MCF 10A (cell line): Measurements from ENCODE around the gene PACSIN2. TPM values are rescaled to one million over a fixed set of nuclear protein-coding genes. Genes with fewer than 3 reads are reported as not detected.

ENCODE experiments used
- BruUV-seq: library from RNA; stranded (reverse); fragments of 400-500 nt; replicated peaks from 2 replicates; lab custom pipeline; 2021; lab: Mats Ljungman, UMichigan
- CTCF ChIA-PET: fragments of 300-600 bp; sonication (Branson Sonifier 250); formaldehyde crosslinking; extraction: SDS; loops from one replicate; lab custom pipeline; 2021; ENCODE audit warnings: antibody characterized with exemption, inconsistent platforms; lab: Yijun Ruan, JAX
- POLR2A ChIA-PET: fragments of 300-600, 350-650 bp; sonication (Branson Sonifier 250); formaldehyde crosslinking; extraction: SDS; loops from one replicate; lab custom pipeline; 2020; ENCODE audit warnings: antibody characterized with exemption, inconsistent platforms; lab: Yijun Ruan, JAX
- DNase-seq: peaks from one replicate; pipeline ENCODE4 v3.0.0-alpha.2; 2018; ENCODE audit not compliant: unreplicated experiment
- H3K27ac Mint-ChIP-seq: one replicate; pipeline ENCODE4 v1.8.0; 2022; ENCODE audit warnings: mild to moderate bottlenecking, low read depth, mixed read lengths; ENCODE audit not compliant: unreplicated experiment
- H3K27me3 Mint-ChIP-seq: one replicate; pipeline ENCODE4 v1.8.0; 2022; ENCODE audit warnings: mixed read lengths; ENCODE audit not compliant: insufficient read depth, unreplicated experiment
- H3K36me3 Mint-ChIP-seq: one replicate; pipeline ENCODE4 v1.8.0; 2022; ENCODE audit warnings: mild to moderate bottlenecking, moderate library complexity, mixed read lengths; ENCODE audit not compliant: insufficient read depth, unreplicated experiment
- H3K4me1 Mint-ChIP-seq: one replicate; pipeline ENCODE4 v1.8.0; 2022; ENCODE audit warnings: mixed read lengths; ENCODE audit not compliant: insufficient read depth, unreplicated experiment
- H3K4me3 Mint-ChIP-seq: one replicate; pipeline ENCODE4 v1.8.0; 2022; ENCODE audit warnings: mild to moderate bottlenecking, moderate library complexity, mixed read lengths; ENCODE audit not compliant: unreplicated experiment
- H3K9me3 Mint-ChIP-seq: one replicate; pipeline ENCODE4 v1.8.0; 2022; ENCODE audit warnings: mixed read lengths; ENCODE audit not compliant: unreplicated experiment
- CTCF ChIP-seq: fragments of 200-600 bp; IDR thresholded peaks from one replicate; pipeline ENCODE4 v1.8.0; 2022; ENCODE audit warnings: antibody characterized with exemption, mild to moderate bottlenecking; ENCODE audit not compliant: unreplicated experiment
- intact Hi-C: fragments of 100-400 bp; cut with micrococcal nuclease; formaldehyde crosslinking; loops from 2 replicates; pipeline ENCODE4 v1.14.1; 2022
- total RNA-seq: library from RNA; stranded (reverse); gene quantifications from 2 replicates; pipeline ENCODE4 v1.2.3, GENCODE V29; 2022

Gene PACSIN2
- total RNA-seq, 1 experiment from 2014 or later = 67.3 TPM

GRCh38 chr22:42873356-42873755, 141.6 kb downstream of the PACSIN2 start:
- H3K4me1 Mint-ChIP-seq = no peaks in the 10 kb centered on the region
- peaks cover 72% of the 10 kb centered on the region for H3K36me3 Mint-ChIP-seq

GRCh38 chr22:42872821-42873220, 142.1 kb downstream of the PACSIN2 start:
- Mint-ChIP-seq H3K27me3 (no peaks in the 10 kb centered on the region), H3K9me3 (no peaks in the 10 kb centered on the region), H3K36me3 (peaks cover 75% of the 10 kb centered on the region), H3K4me1 (no peaks in the 10 kb centered on the region), H3K4me3 (no peak overlapping the region), H3K27ac (no peak overlapping the region)
- BruUV-seq = no TSS peak
- DNase-seq = no peak
- TF ChIP-seq CTCF = no peak
- CTCF ChIA-PET = no interaction called here
- POLR2A ChIA-PET = no interaction called here
- intact Hi-C loops = no loop called here

More at GRCh38 chr22:42873356-42873755, 141.6 kb downstream of the PACSIN2 start:
- no peaks in the 10 kb centered on the region for H3K9me3 Mint-ChIP-seq
- POLR2A ChIA-PET = no interaction called here
- no peak for TF ChIP-seq CTCF
- H3K4me3 Mint-ChIP-seq = no peak overlapping the region
- intact Hi-C loops = no loop called here
- BruUV-seq = no TSS peak
- CTCF ChIA-PET = interaction anchor here (1.0 kb wide), 1 partner anchor 58 kb away, joined by 5 read pairs; no protein-coding TSS in a partner anchor
- no peak overlapping the region for H3K27ac Mint-ChIP-seq
- no peaks in the 10 kb centered on the region for H3K27me3 Mint-ChIP-seq
- no peak for DNase-seq

GRCh38 chr22:42871146-42872050, 143.6 kb downstream of the PACSIN2 start:
- POLR2A ChIA-PET = no interaction called here
- peaks cover 72% of the 10 kb centered on the region for H3K36me3 Mint-ChIP-seq

More at GRCh38 chr22:42871146-42872050, 143.6 kb downstream of the PACSIN2 start:
- Mint-ChIP-seq H3K27ac (no peak overlapping the region), H3K27me3 (no peaks in the 10 kb centered on the region), H3K9me3 (no peaks in the 10 kb centered on the region), H3K4me1 (no peaks in the 10 kb centered on the region), H3K4me3 (no peak overlapping the region)
- no TSS peak for BruUV-seq
- TF ChIP-seq CTCF = no peak
- no peak for DNase-seq
- CTCF ChIA-PET = interaction anchor here (0.5 to 1.3 kb wide), 2 partner anchors 12 to 197 kb away, joined by 3 to 4 read pairs; no protein-coding TSS in a partner anchor
- intact Hi-C loops = no loop called here
